ENCODE data around the gene TTC23.
A peak's percentile ranks its signal among the peaks of the same experiment; 100 is the strongest.
"Not testable (repeated sequence)": the region's sequence is repeated elsewhere in the genome, so short reads cannot be mapped to it uniquely, and the experiment has no call there.

Gene TTC23

DNA sequence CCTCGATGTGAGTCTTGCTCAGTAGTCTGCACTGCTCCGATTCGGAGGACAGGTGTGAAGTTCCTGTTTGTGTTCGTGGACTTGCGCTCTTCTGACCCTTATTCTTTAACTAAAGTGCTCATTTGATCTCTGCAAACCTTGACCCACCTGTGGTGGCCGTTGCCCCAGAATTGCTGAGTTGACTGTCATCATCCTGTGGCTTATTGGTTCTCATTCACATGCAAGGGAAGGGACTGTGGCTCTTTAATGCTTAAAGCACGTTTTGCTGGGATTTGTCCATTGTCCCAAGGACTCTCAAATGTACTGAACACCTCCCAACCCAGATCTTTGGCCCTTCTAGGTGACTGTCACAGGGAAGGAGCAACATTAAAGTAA, 131.1 kb downstream of the TTC23 start:
- DNase-seq, result no peak

DNA sequence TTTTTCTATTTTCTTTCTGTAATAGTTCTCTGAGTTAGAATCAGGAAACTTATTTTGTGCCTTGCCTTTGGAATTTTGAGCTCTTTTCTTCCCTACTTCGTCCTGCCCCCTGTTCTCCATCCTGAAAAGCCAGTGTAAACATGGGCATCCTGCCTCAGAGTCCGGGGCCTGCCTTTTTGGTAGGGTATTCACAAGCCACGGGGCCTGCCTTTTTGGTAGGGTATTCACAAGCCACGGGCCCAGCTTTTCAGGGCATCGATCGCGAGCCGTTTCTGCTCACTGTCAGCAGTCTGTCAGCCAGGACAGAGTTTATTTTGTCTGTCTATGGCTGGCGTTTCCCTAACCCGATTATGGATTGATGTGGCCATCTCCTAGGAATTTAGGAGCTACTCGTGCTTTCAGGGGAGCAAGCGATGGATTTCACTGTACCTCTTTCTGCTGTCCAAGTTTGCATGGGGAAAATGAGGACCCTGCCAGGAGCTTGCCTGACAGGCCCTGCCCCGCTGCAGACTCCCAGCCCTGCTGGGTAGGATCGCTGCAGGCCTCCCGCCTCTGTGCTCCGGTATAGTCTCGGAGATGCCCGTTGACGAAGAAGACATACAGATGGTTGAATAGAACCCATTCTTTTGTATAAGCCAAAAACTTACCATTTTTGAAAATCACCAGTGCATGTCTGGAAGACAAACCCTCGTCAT, 131.7 kb downstream of the TTC23 start:
- no peak for DNase-seq

DNA sequence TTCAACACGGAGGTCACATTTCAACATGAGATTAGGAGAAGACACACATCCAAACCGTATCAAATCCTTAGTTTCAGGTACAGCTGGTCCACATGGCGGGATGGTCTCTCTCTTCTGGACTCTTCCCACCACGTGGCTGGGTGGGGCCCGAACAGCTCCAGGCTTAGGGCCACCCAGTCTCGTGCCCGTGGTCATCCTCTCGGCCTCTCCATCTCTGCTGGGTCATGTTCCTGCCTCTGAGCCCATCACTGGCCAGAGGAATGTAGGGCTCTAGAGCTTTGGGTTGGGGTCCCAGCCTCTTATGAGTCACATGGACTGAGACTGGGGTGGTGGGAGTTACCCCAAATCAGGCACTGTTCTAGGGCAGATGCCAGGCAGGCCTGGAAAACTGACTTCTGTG, 132.3 kb downstream of the TTC23 start:
- no peak for DNase-seq

DNA sequence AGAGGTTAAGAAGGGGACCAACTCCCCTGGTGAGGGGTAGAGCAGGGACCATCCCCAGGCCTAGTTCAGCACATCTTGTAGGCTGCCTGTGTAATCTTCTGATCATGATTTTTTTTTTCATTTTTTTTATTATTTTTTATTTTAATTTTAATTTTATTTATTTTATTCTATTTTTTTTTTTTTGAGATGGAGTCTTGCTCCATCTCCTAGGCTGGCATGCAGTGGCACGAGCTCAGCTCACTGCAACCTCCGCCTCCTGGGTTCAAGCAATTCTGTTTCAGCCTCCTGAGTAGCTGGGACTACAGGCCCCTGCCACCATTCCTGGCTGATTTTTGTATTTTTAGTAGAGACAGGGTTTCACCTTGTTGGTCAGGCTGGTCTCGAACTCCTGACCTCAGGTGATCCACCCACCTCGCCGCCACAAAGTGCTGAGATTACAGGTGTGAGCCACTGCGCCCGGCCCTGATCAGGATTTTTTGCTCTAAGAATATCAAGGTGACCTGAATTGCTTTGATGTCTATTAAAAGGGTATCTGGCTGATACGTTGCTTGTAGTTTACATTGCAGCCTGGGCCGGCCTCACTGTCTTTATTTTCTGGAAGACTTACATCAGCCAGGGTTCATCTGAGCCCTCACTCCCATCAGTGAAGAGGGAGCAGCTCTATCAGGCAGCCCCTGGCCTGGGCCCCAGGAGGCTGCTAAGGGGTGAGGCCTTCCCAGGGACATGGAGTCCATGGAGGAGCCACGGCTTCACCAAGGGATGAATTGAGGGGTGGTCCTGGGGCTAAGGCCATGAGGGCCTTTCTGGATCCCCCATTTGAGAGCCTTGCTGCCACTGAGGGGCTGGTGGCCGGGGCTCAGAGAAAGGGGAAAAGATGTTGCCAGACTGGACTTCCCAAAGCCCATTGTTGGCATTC, 133.8 kb downstream of the TTC23 start:
- no peak for DNase-seq

DNA sequence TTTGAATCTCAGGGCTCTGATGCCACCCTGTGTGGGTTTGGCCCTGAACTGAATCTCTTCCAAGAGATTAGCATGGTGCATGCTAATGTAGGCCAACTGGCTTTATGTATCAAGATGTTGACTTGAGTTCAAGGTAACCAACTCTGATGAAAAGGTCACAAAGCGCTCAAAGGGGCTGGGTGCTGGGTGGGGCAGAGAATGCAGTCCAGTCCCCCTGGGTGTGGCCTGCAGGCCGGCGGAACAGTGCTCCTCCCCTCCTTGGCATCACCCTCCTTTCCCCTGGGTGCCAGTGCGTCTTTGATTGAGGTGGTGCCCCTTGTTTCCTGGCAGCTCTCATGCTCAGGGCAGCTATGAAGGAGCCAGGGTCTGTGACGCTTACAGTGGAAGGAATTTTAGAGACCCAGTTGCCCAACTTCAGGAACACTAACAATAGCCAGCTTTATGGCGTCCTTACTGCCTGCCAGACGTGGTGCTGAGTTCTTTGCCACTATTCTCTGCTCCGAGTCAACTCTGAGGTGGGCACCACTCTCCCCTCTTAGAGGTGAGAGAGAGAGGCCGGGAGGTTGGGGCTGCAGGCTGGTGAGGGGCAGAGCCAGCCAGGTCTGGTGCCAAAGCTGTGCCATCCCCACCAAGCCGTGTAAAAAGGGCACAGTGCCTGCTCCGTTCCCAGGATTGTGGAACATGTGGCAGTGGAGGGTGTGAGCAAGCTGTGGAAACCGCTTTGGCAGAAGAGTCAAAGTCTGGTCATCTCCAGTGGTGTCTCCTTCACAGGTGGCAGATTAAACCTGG, 134.7 kb downstream of the TTC23 start:
- DNase-seq, result no peak

DNA sequence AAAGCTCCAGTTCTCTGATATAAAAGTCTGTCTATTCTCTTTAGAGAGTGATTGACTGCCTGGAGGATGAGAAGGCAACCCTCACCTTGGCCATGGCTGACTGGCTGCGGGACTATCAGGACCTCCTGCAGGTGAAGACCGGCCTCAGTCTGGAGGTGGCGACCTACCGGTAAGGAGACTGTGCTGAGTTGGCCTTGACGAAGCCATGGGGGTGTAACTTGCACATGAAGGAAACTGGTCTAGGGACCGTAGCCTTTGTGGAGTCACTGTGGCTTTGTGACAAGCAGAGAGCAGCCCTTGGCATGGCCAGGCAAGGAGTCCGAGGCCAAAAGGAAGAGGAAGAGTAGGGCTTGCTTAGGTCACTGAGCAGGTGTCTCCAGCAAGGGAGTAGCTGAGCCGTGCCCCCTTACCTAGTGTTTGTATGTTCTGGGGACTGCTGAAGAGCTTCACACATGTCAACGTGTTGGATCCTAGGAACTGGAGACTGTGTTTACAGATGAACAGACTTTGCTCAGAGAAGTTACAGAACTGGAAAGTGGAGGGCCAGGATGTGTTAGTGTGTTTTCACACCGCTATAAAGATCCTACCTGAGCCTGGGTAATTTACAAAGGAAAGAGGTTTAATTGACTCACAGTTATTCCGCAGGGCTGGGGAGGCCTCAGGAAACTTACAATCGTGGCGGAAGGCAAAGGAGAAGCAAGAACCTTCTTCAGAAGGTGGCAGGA, 135.7 kb downstream of the TTC23 start:
- DNase-seq, result no peak

DNA sequence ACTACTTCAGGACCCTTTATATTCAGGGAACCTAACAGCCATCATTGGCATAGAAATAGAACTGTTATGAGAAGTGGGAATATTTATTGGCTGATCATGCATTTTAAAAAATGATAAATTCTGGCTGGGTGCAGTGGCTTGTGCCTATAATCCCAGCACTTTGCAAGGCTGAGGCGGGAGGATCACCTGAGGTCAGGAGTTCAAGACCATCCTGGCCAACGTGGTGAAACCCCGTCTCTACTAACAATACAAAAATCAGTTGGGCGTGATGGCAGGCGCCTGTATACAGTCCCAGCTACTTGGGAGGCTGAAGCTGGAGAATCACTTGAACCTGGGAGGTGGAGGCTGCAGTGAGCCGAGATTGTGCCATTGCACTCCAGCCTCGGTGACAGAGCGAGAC, 137.7 kb downstream of the TTC23 start:
- not testable (repeated sequence) for DNase-seq

DNA sequence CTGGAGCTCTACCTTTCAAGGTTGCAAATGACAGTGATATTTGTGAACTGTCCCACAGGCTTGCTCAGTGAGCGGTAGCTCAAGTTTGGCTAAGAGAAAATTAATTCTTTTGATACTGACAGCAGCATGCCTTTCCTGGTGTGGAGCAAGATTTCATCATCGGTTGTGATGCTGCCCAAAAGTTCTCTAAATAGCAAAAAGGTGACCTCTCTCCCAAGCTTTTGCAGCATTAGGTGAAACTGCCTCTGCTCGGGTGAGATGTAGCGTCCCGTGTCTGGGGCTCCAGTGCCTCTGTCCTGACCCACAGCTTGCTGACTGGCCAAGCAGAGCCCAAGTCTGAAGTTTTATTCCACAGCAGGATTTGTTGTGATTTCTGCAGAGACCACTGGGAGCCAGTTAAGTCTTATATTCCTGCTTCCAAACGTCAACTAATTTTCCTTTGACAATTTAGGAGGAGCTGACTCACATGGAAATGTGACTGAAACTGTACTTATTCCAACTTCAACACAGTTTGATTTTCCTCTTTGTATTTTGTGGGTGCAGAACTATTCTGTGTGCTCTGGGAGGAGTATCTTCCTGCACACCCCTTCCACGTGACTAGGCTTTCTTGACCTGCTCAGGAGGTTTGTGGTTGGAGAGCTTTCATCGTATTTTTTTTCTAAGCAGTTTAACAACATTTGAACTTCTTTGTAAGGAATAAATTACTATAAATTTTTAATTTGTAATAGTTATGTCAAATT, 138.6 kb downstream of the TTC23 start:
- no peak for DNase-seq

DNA sequence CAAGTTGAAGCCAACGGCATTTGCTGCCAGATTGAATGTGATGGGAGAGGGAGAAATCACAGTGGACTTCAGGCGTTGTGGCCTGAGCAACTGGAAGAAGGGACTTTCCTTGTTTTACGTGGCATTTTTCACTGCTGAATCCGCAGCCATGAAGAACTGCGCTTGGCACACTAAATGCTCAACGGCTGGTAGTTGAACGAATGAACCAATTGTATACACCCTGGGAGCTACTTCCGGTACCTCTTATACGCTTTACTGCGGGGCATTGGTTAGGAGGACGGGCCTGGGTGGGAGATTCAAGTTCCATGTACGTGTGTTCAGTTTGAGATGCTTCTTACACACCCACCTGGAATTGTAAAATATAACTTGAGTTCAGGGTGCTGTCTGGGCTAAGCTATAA, 139.3 kb downstream of the TTC23 start:
- DNase-seq, result no peak

DNA sequence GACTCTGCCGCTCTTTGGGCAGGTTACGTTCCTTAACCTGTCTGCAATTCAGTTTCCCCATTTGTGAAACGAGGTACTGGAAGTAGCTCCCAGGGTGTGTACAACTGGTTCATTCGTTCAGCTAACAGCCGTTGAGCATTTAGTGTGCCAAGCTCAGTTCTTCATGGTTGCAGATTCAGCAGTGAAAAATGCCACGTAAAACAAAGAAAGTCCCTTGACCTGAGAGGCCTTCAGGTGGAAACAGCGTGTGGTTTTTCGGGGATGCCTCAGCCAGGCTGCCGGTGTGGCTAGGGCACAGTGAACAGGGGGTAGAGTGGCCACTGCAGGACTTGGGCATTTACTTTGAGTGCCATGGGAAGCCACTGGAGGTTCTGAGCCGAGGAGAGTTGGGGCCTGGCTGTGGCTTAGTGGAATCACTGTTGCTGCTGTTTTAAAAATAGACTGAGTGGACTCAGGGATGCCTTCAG, 139.8 kb downstream of the TTC23 start:
- no peak for DNase-seq

DNA sequence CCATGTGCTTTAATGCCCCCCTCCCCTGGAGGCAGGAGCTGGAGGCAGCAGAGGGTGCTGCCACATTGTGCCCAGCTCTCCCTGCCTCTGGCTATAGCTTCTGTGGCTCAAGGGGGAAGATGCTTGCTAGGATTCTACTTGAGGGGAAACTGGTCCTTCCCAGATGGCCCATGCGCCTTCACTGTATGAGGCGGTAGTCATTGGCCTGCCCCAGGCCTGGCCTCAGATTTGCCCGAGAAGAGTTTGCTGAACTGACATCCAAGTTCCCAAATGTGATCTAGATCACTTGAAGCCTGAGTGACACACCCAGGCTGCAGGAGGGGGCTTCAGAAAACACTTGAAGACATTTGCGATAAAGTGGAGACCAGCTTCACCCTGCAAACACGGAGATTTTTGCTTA, 140.4 kb downstream of the TTC23 start:
- no peak for DNase-seq

DNA sequence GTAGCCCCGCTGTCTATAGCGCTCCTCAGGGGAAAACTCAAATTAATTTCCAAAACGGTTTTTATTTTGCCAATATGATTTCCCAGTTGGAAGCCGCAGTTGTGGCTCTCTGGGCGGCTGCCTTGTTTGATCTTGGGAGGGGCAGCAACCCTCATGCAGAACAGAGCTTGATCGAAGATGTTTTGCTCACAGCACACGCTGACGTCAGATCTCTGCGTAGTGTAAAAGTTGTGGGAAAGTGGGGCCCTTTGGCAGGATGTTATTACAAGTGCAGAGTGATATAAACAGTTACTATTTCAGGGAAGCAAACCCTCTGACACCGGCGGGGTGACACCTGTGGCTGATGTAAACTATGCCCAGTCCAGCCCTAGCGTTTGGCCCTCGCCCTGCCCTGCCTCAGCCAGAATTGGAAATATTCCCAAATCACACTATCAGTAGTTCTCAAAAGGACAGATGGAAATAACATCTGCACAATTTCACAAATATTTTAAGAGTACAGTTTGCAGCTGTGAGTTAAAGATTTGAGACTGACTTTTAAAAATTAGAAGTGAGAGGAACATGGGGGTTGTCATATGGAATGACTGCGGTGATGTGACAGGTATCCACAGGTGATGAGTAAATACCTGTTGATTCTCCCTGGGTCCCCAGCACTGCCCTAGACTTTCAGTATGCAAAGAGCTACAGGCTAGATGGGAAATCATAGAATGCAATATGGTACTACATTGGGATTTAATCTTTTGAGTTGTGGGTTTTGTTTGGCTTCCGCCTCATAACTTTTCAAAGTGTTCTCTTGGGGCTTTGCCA, 142.8 kb downstream of the TTC23 start:
- peak; percentile 24 for DNase-seq

DNA sequence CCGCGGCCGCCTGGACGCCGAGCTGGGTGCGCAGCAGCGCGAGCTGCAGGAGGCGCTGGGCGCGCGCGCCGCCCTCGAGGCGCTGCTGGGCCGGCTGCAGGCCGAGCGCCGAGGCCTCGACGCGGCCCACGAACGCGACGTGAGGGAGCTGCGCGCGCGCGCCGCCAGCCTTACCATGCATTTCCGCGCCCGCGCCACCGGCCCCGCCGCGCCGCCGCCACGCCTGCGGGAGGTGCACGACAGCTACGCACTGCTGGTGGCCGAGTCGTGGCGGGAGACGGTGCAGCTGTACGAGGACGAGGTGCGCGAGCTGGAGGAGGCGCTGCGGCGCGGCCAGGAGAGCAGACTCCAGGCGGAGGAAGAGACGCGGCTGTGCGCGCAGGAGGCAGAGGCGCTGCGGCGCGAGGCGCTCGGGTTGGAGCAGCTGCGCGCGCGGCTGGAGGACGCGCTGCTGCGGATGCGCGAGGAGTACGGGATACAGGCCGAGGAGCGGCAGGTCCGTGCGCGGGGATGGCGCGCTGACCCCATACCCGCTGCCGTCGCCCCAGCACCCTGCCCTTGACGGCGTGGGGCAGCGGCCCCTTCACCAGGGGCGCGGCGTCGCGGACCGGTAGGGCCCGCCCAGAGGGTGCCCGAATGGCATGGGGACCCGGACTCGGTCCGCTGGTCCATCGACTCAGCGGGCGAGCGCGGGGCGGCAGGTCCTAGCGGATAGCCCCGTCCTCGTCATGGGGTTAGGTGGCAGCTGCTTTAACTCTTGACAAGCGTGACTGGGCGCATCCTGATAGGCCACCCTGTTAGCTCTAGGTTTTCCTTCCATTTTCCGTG, 143.7 kb downstream of the TTC23 start:
- peak; percentile 85 for DNase-seq

DNA sequence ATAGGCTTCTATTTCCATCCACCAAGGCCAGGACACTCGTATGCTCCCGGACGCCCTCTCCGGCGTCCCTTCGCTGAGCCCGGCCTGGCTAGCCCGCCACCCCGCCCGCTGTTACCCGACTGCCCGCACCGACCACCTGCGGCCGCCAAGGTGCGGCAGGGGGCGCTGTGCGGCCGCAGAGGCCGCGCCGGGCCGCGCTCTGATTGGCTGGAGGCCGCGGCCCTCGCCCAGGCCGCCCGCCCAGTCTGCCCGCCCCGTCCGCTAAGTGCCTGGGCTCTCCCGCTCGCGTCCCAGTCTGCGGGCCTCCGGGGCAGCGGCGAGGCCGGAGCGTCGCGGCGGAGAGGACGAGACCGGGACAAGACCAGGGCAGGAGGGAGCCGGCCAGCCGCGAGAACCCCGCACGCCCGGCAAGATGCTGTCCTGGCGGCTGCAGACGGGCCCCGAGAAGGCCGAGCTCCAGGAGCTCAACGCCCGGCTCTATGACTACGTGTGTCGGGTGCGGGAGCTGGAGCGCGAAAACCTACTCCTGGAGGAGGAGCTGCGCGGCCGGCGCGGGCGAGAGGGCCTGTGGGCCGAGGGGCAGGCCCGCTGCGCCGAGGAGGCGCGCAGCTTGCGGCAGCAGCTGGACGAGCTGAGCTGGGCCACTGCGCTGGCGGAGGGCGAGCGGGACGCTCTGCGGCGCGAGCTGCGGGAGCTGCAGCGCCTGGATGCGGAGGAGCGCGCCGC, 144.4 kb downstream of the TTC23 start, which contains the start of gene SYNM:
Gene SYNM (plus strand): TSS at position 293 of the 726 bp plus-strand sequence. CDS start 120 bp downstream, at position 413.
- peak; percentile 90 for DNase-seq

DNA sequence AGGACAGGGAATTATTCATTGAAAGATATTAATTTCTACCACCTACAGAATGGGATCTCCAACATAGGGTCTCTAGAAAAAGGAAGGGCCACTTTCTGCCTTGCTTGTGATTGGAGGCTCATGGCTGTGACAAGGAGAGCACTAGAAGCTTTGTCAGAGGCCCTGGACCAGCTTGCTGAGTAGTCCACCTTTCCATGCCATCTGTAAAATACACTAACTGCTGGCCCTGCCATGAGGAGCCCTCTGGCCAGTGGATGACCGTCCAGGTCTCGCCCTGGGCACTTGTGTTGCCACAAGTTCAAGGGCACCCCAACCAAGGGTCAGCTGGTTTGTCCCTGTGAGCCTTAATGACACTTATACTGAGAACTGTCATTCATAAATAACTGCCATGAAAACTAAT, 146.1 kb downstream of the TTC23 start:
- no peak for DNase-seq

DNA sequence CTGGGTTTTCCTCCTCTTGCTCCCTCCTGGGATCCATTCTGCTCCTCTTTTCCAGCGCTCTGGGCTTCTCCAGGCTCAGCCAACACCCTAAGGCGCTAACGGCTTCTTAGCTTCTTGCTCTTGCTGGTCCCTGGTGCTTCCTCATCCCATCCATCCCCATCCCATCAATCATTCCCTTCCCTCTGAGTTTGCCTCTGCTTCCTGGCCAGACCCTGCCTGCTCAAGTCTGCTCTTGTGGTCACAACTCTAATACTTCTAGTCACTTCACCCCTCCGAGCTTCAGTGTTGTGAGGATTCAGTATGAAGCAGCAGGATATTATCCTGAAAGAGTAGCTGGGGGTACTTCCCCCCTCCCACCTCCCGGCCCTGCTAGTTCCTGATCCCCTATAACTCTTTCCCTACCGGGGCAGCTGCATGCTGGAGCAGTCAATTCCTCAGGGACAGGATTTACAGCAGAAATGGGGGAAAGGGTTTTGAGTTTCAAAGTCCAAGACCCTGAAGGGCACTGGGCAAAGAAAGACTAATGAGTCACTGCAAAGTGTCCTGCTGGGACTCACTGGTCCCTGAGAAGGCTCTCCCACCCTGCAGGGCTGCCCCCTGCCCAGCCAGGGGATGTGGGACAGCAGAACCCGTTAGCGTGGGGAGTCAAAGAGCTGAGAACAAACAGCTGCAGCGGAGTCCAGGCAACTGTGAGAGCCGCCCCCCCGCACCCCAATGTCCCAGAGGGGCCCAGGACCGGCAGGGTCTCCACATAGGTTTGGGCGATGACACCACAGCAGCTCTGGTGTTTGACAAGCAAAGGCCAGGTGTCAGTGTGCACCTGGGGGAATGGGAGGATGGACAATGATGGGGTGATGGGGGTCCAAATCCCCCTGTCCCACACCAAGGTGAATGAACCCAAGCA, 146.8 kb downstream of the TTC23 start:
- no peak for DNase-seq

DNA sequence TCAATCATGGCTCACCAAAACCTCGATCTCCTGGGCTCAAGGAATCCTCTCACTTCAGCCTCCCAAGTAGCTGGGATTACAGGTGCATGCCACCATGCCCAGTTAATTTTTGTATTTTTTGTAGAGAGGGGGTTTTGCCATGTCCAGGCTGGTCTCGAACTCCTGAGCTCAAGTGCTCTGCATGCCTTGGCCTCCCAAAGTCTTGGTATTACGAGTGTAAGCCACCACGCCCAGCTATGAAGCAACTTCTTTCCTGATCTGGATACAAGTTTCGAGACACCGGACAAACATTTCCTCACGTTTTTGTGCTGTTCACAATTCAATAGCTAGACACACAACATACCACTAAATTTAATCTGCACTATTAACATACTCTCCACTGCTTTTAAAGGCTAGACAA, 147.9 kb downstream of the TTC23 start:
- no peak for DNase-seq
